ENCODE measurements around the gene VRK2.

DNA sequence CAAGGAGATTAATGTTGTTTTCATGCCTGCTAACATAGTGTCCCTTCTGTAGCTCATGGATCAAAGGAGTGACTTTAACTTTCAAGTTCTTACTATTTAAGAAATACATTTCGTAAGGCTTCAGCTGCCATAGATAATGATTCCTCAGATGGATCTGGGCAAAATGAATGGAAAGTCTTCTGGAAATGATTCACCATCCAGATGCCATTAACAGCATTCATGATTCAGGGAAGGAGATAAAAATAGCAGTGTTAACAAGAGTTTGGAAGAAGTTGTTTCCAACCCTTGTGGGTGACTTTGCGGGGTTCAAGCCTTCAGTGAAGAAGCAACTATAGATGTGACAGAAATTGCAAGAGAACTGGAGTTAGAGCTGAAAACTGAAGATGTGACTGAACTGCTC, 17.0 kb downstream of the VRK2 start:
- TF ChIP-seq POLR2AphosphoS5 (IDR thresholded peaks at IDR 0.05), result no peak
- TF ChIP-seq, protein P1, sequence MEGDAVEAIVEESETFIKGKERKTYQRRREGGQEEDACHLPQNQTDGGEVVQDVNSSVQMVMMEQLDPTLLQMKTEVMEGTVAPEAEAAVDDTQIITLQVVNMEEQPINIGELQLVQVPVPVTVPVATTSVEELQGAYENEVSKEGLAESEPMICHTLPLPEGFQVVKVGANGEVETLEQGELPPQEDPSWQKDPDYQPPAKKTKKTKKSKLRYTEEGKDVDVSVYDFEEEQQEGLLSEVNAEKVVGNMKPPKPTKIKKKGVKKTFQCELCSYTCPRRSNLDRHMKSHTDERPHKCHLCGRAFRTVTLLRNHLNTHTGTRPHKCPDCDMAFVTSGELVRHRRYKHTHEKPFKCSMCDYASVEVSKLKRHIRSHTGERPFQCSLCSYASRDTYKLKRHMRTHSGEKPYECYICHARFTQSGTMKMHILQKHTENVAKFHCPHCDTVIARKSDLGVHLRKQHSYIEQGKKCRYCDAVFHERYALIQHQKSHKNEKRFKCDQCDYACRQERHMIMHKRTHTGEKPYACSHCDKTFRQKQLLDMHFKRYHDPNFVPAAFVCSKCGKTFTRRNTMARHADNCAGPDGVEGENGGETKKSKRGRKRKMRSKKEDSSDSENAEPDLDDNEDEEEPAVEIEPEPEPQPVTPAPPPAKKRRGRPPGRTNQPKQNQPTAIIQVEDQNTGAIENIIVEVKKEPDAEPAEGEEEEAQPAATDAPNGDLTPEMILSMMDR (IDR thresholded peaks at IDR 0.05), result no peak

Data from breast epithelium (tissue), 3 donors.